ENCODE data around the gene CREBRF. TPM values are rescaled to one million over a fixed set of nuclear protein-coding genes. Genes with fewer than 3 reads are reported as not detected.

CREBRF gene
- total and polyA plus RNA-seq, 2 of the 4 experiments (the other 2 are of a cell fraction) = 3.2 to 16.1 TPM

- peaks cover 4% of the 10 kb centered on the region for H3K9me3 ChIP-seq (ENCODE audit: control insufficient read depth, insufficient read depth, low read length)
Measured at GRCh38 chr5:173103411-173103810, 47.3 kb downstream of the CREBRF start.

More at GRCh38 chr5:173103411-173103810, 47.3 kb downstream of the CREBRF start:
- Histone ChIP-seq H4K20me1 (ENCODE audit: insufficient read depth, low read length) (peaks cover 8% of the 10 kb centered on the region; the same call in 1 of the 2 replicates), H4K8ac (ENCODE audit: low read depth in 2 of 2, low read length in 2 of 2) (no peak overlapping the region), H3K27ac (ENCODE audit: insufficient read depth, low read length) (no peak overlapping the region), H3K9me1 (ENCODE audit: insufficient read depth, low read length) (no peaks in the 10 kb centered on the region), H3K36me3 (ENCODE audit: control insufficient read depth, insufficient read depth, low read length) (peaks cover 7% of the 10 kb centered on the region; the same call in 1 of the 2 replicates), H4K91ac (ENCODE audit: insufficient read depth, low read depth, low read length) (no peak overlapping the region), H3K9ac (ENCODE audit: low read depth, low read length) (no peak overlapping the region), H3K4me2 (ENCODE audit: low read depth, low read length) (no peak overlapping the region), H2AK5ac (ENCODE audit: low read depth, low read length) (no peak overlapping the region), H3K79me1 (ENCODE audit: low read depth in 1 of 2, low read length in 2 of 2) (peaks cover 4 to 7% of the 10 kb centered on the region in 2 experiments; a peak in 3 of 4 replicates), H3K4me1 (ENCODE audit: control insufficient read depth, insufficient read depth, low read length) (no peaks in the 10 kb centered on the region), H2AK9ac (replicated peaks; ENCODE audit: low read depth, low read length, poor library complexity) (no peak overlapping the region), H3K18ac (ENCODE audit: low read depth, low read length) (no peak overlapping the region), H2BK15ac (ENCODE audit: low read depth, low read length) (no peak overlapping the region), H3K27me3 (ENCODE audit: control insufficient read depth, insufficient read depth, low read length) (no peaks in the 10 kb centered on the region), H2AFZ (replicated peaks; ENCODE audit: low read length, poor library complexity) (no peak overlapping the region), H2BK20ac (ENCODE audit: low read depth, low read length) (no peak overlapping the region), H2BK120ac (ENCODE audit: low read depth, low read length) (no peak overlapping the region), H3K4ac (ENCODE audit: low read depth, low read length) (no peak overlapping the region), H3K56ac (ENCODE audit: extremely low read depth, insufficient read depth, low read length) (no peak overlapping the region), H4K5ac (ENCODE audit: low read depth, low read length) (no peak overlapping the region), H3K4me3 (ENCODE audit: insufficient read depth, low read depth, low read length) (no peak overlapping the region), H2BK5ac (ENCODE audit: low read depth, low read length, poor library complexity, severe bottlenecking) (no peak overlapping the region), H3K23ac (ENCODE audit: low read depth, low read length) (no peak overlapping the region), H3K14ac (replicated peaks; ENCODE audit: low read depth, low read length) (no peak overlapping the region)
- CTCF ChIA-PET = no interaction called here
- in situ Hi-C loops (cut with MboI; ENCODE audit: low sequenced_read_pairs) (no loop called here), dilution Hi-C loops (cut with HindIII; ENCODE audit: low sequenced_read_pairs, unreplicated experiment) (no loop called here), intact Hi-C loops (cut with micrococcal nuclease) (no loop called here)
- no peak for ATAC-seq (ENCODE audit: low read depth)
- TF ChIP-seq USF2 (IDR thresholded peaks at IDR 0.05; ENCODE audit: low read depth, low read length) = no peak
- TF ChIP-seq BHLHE40 (IDR thresholded peaks at IDR 0.05; ENCODE audit: low read depth, low read length) = no peak
- TF ChIP-seq RCOR1 (IDR thresholded peaks at IDR 0.05; ENCODE audit: insufficient replicate concordance, low read length) = no peak
- TF ChIP-seq CTCF (conservative IDR thresholded peaks at IDR 0.05; ENCODE audit: low read depth, low read length) = no peak
- TF ChIP-seq POLR2A (IDR thresholded peaks at IDR 0.05; ENCODE audit: low read depth, low read length) = no peak
- no peak for DNase-seq
- POLR2A ChIA-PET (ENCODE audit: unreplicated experiment) = no interaction called here
- WGBS, 2 experiments (ENCODE audit: extremely low coverage in 2 of 2, insufficient read length in 1 of 2) = no CpG with 5 or more reads among the region's 1 CpG
- no TSS peak for BruUV-seq (replicated peaks)

All from IMR-90 (cell line).